GM18858 (cell line): ENCODE results near the gene KLHL15.
"Not testable (repeated sequence)": the region's sequence is repeated elsewhere in the genome, so short reads cannot be mapped to it uniquely, and the experiment has no call there.

ENCODE experiments used
- ATAC-seq: cut with Tn5 transposase; IDR thresholded peaks from one replicate; pipeline ENCODE4 v1.9.1; 2021; ENCODE audit not compliant: unreplicated experiment

The KLHL15 gene

GRCh38 chrX:24019448-24019847 is 7.5 kb downstream of the KLHL15 start:
- no peak for ATAC-seq

GRCh38 chrX:24018809-24019208 is 8.2 kb downstream of the KLHL15 start:
- ATAC-seq = no peak

- ATAC-seq = no peak
These were observed 9.3 kb downstream of the KLHL15 start for GRCh38 chrX:24017674-24018073.

- peak; percentile 82 for ATAC-seq
These were observed 12.5 kb downstream of the KLHL15 start for GRCh38 chrX:24014388-24015018.

- ATAC-seq = no peak
These were observed 14.7 kb downstream of the KLHL15 start for GRCh38 chrX:24012266-24012665.

- ATAC-seq = no peak
These were observed 21.1 kb downstream of the KLHL15 start for GRCh38 chrX:24005867-24006266.

- no peak for ATAC-seq
These were observed 22.0 kb downstream of the KLHL15 start for GRCh38 chrX:24005028-24005427.

GRCh38 chrX:24002792-24003191 is 24.2 kb downstream of the KLHL15 start:
- no peak for ATAC-seq

GRCh38 chrX:24002167-24002566 is 24.8 kb downstream of the KLHL15 start:
- peak; percentile 68 for ATAC-seq

- ATAC-seq = no peak
These were observed 27.3 kb downstream of the KLHL15 start for GRCh38 chrX:23999671-24000070.

- no peak for ATAC-seq
These were observed 33.9 kb downstream of the KLHL15 start for GRCh38 chrX:23993012-23993633.

GRCh38 chrX:23992431-23992830 is 34.6 kb downstream of the KLHL15 start:
- ATAC-seq = no peak

GRCh38 chrX:23990455-23990854 is 36.5 kb downstream of the KLHL15 start:
- no peak for ATAC-seq

- no peak for ATAC-seq
These were observed 37.3 kb downstream of the KLHL15 start for GRCh38 chrX:23989689-23990088.

GRCh38 chrX:23982891-23983290 is 44.1 kb downstream of the KLHL15 start:
- no peak for ATAC-seq

- ATAC-seq = no peak
These were observed 45.3 kb downstream of the KLHL15 start for GRCh38 chrX:23981711-23982110.

GRCh38 chrX:23981222-23981621 is 45.8 kb downstream of the KLHL15 start:
- no peak for ATAC-seq

- no peak for ATAC-seq
These were observed 47.0 kb downstream of the KLHL15 start for GRCh38 chrX:23980011-23980441.

GRCh38 chrX:23978491-23978890 is 48.5 kb downstream of the KLHL15 start:
- ATAC-seq = no peak

- ATAC-seq = not testable (repeated sequence)
These were observed 61.4 kb downstream of the KLHL15 start for GRCh38 chrX:23965630-23966029.

GRCh38 chrX:23964191-23964590 is 62.8 kb downstream of the KLHL15 start:
- no peak for ATAC-seq

- no peak for ATAC-seq
These were observed 67.2 kb downstream of the KLHL15 start for GRCh38 chrX:23959781-23960180.

- ATAC-seq = no peak
These were observed 72.6 kb downstream of the KLHL15 start for GRCh38 chrX:23954396-23954795.
